CD4-positive, alpha-beta T cell (primary cell): ENCODE measurements around the gene SEMA4D. TPM values are rescaled to one million over a fixed set of nuclear protein-coding genes. Genes with fewer than 3 reads are reported as not detected.

Experiments used
- ATAC-seq: fragments of 200-7000 bp; cut with Tn5 transposase; one replicate; pipeline ENCODE4 v1.10.0; 2022; ENCODE audit warnings: mild to moderate bottlenecking; ENCODE audit not compliant: poor library complexity
- CTCF ChIA-PET: fragments of 350-600 bp; sonication (Branson Sonifier 250); formaldehyde crosslinking; loops from one replicate; lab custom pipeline; 2021; ENCODE audit warnings: antibody characterized with exemption, inconsistent platforms; lab: Charles Lee
- POLR2A ChIA-PET: fragments of 350-600 bp; sonication (Branson Sonifier 250); formaldehyde crosslinking; loops from one replicate; lab custom pipeline; 2021; ENCODE audit warnings: antibody characterized with exemption, inconsistent platforms; lab: Charles Lee
- DNase-seq, 14 experiments: peaks; one replicate each; pipeline ENCODE4 v3.0.0-alpha.2; 2013 to 2020; ENCODE audit warnings: mixed read lengths in 2 of 14
- H3K27ac ChIP-seq, 2 donors: one replicate each; pipeline versions ENCODE4 v1.5.1 to v1.7.0; 2013; ENCODE audit warnings: low read length in 2 of 2, low read depth in 1 of 2, mild to moderate bottlenecking in 1 of 2
- H3K27me3 ChIP-seq, 2 experiments: 1 replicate in 1 of 2; 2 replicates in 1 of 2; pipeline versions ENCODE4 v1.6.1 to v1.7.0; 2013; ENCODE audit warnings: low read length in 2 of 2, control low read depth in 1 of 2, mild to moderate bottlenecking in 1 of 2, moderate library complexity in 1 of 2; ENCODE audit not compliant: insufficient read depth in 2 of 2, control insufficient read depth in 1 of 2
- H3K36me3 ChIP-seq: one replicate; pipeline ENCODE4 v1.6.1; 2013; ENCODE audit warnings: low read length, control low read depth; ENCODE audit not compliant: insufficient read depth
- H3K4me1 ChIP-seq: one replicate; pipeline ENCODE4 v1.6.1; 2013; ENCODE audit warnings: low read length, control low read depth; ENCODE audit not compliant: insufficient read depth
- H3K4me3 ChIP-seq: one replicate; pipeline ENCODE4 v1.5.1; 2013; ENCODE audit warnings: mild to moderate bottlenecking, low read length, moderate library complexity
- H3K9me3 ChIP-seq, 2 experiments: 1 replicate in 1 of 2; 2 replicates in 1 of 2; pipeline versions ENCODE4 v1.6.1 to v1.7.0; 2013; ENCODE audit warnings: low read length in 2 of 2, mild to moderate bottlenecking in 2 of 2, control low read depth in 1 of 2, moderate library complexity in 1 of 2; ENCODE audit not compliant: control insufficient read depth in 1 of 2, insufficient read depth in 1 of 2
- H3K27ac Mint-ChIP-seq: one replicate; pipeline ENCODE4 v1.8.0; 2020; ENCODE audit warnings: mixed read lengths
- H3K27me3 Mint-ChIP-seq: one replicate; pipeline ENCODE4 v1.8.0; 2021; ENCODE audit warnings: mixed read lengths
- H3K36me3 Mint-ChIP-seq: one replicate; pipeline ENCODE4 v1.8.0; 2021; ENCODE audit warnings: low read depth, mixed read lengths
- H3K4me1 Mint-ChIP-seq: one replicate; pipeline ENCODE4 v1.8.0; 2021; ENCODE audit warnings: low read depth, mixed read lengths
- H3K4me3 Mint-ChIP-seq: one replicate; pipeline ENCODE4 v1.8.0; 2020; ENCODE audit warnings: mild to moderate bottlenecking, mixed read lengths
- H3K9me3 Mint-ChIP-seq: one replicate; pipeline ENCODE4 v1.8.0; 2020; ENCODE audit warnings: mixed read lengths
- intact Hi-C, 2 experiments: fragments of 100-400 bp; cut with DNase I in 1 of 2; cut with micrococcal nuclease in 1 of 2; formaldehyde crosslinking; loops; one replicate each; pipeline versions ENCODE4 v1.15.1 to v1.9.0; 2023 to 2025; cut with DNase I, micrococcal nuclease
- total RNA-seq, 174 experiments: library from RNA in 2 of 174; stranded (reverse) in 2 of 174; gene quantifications; one replicate each; pipeline ENCODE4 v1.2.3 and lab custom pipeline; 2021 to 2026
- TF ChIP-seq, protein P1 (sequence below): fragments of 200-600 bp; IDR thresholded peaks from one replicate; pipeline ENCODE4 v1.8.0; 2022; ENCODE audit warnings: antibody characterized with exemption, mild to moderate bottlenecking

Gene SEMA4D
- total RNA-seq, 2 experiments from 2014 or later = 399 to 430 TPM

DNA sequence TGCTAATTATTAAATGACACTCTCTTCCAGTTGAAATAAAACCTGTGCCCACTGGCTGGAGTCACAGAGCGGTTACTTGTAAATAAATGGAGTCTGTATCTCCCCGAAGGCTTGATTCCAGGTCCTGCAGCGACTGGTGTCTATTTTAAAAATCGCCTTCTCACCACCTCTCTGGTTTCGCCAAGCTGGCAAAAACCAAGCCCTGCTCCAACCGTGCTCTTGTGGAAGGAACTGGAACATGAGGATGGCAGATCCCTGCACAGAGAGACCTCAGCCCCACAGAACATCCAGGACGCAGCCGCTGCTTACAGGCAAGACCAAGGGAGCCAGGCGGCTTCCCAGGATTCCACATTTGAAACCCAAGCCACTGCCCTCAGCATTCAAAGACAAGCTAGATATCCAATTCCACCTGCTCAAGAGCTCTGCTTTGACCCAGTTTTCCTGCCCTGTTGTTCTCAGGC lies 15.0 kb downstream of the SEMA4D start:
- POLR2A ChIA-PET = interaction anchor here (0.9 to 4.1 kb wide), 7 partner anchors 18 to 87 kb away, joined by 3 to 44 read pairs (median 7); no protein-coding TSS in a partner anchor
- peaks cover 4% of the 10 kb centered on the region for H3K9me3 Mint-ChIP-seq
- H3K27me3 Mint-ChIP-seq = no peaks in the 10 kb centered on the region

DNA sequence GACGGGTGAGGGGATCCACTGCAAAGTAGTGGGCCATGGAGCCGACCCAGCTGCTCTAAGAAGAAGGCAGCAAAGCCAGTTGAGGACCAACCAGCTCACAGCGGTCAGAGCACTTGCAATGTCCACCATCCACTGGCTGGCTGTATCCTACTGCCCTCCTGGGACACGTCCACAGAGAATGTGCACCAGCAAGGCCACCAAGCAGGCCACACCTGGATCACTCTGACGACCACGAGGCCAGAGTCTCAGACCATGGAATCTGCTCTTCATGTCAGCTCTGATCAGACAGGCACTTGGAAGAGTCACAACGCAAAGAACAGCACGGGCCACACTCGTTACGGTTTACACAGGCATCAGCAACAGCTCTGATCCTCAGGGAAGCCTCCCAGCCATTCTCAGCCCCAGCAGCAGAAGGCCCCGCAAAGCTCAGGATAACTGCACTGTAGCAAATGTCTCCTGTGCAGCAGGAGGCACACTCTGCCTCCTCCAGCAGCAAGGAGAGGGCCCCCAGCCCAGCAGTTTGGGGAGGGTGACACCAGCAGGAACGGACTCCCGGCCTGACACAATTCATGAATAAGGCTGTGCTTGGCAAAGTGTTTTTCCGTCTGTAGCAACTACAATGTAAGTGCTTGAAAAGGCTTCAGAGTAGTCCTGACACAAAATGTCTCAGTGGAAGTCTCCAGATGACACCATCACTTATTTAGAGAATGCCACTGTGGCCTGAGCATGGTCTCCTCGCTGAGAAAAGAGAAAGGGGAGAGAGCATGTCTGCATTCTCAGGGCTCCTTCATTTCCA lies 15.7 kb downstream of the SEMA4D start:
- TF ChIP-seq, protein P1, sequence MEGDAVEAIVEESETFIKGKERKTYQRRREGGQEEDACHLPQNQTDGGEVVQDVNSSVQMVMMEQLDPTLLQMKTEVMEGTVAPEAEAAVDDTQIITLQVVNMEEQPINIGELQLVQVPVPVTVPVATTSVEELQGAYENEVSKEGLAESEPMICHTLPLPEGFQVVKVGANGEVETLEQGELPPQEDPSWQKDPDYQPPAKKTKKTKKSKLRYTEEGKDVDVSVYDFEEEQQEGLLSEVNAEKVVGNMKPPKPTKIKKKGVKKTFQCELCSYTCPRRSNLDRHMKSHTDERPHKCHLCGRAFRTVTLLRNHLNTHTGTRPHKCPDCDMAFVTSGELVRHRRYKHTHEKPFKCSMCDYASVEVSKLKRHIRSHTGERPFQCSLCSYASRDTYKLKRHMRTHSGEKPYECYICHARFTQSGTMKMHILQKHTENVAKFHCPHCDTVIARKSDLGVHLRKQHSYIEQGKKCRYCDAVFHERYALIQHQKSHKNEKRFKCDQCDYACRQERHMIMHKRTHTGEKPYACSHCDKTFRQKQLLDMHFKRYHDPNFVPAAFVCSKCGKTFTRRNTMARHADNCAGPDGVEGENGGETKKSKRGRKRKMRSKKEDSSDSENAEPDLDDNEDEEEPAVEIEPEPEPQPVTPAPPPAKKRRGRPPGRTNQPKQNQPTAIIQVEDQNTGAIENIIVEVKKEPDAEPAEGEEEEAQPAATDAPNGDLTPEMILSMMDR = no peak
- H3K36me3 Mint-ChIP-seq = peaks cover 75% of the 10 kb centered on the region
- POLR2A ChIA-PET = interaction anchor here (0.8 to 4.1 kb wide), 20 partner anchors 10 to 67 kb away, joined by 3 to 44 read pairs (median 6); no protein-coding TSS in a partner anchor
- Histone ChIP-seq H3K27ac (peak overlapping the region; percentile 51 to 67), H3K4me3 (peak overlapping the region; percentile 25), H3K9me3 (peaks cover 0 to 6% of the 10 kb centered on the region in 2 experiments), H3K36me3 (peaks cover 28% of the 10 kb centered on the region), H3K27me3 (no peaks in the 10 kb centered on the region), H3K4me1 (peaks cover 88% of the 10 kb centered on the region)
- peak overlapping the region; percentile 94 for H3K4me3 Mint-ChIP-seq
- DNase-seq (peak in 1 of 14 experiments; percentile 36), ATAC-seq (no peak)
- no peaks in the 10 kb centered on the region for H3K27me3 Mint-ChIP-seq
- H3K9me3 Mint-ChIP-seq = peaks cover 4% of the 10 kb centered on the region
- H3K27ac Mint-ChIP-seq = peak overlapping the region; percentile 88
- intact Hi-C loops = loop anchor here in 1 of 2 experiments (2.0 to 5.0 kb wide), 3 partner anchors 17 to 40 kb away; no protein-coding TSS in a partner anchor
- CTCF ChIA-PET = interaction anchor here (0.7 to 3.6 kb wide), 9 partner anchors 7 to 68 kb away, joined by 3 to 24 read pairs (median 3); no protein-coding TSS in a partner anchor
- H3K4me1 Mint-ChIP-seq = peaks cover 92% of the 10 kb centered on the region

More for the DNA sequence above, 15.0 kb downstream of the SEMA4D start:
- Histone ChIP-seq H3K9me3 (peaks cover 0 to 6% of the 10 kb centered on the region in 2 experiments), H3K27ac (peak overlapping the region; percentile 52 to 67), H3K4me1 (peaks cover 81% of the 10 kb centered on the region), H3K4me3 (no peak overlapping the region), H3K27me3 (no peaks in the 10 kb centered on the region), H3K36me3 (peaks cover 28% of the 10 kb centered on the region)
- CTCF ChIA-PET = interaction anchor here (1.5 to 3.6 kb wide), 3 partner anchors 26 to 65 kb away, joined by 3 to 24 read pairs (median 9); no protein-coding TSS in a partner anchor
- H3K4me3 Mint-ChIP-seq = peak overlapping the region; percentile 94
- H3K4me1 Mint-ChIP-seq = peaks cover 92% of the 10 kb centered on the region
- peaks cover 75% of the 10 kb centered on the region for H3K36me3 Mint-ChIP-seq
- TF ChIP-seq, protein P1 = no peak
- DNase-seq (peak in 1 of 14 experiments; percentile 15), ATAC-seq (no peak)
- intact Hi-C loops = loop anchor here in 1 of 2 experiments (2.0 to 5.0 kb wide), 3 partner anchors 18 to 41 kb away; no protein-coding TSS in a partner anchor
- peak overlapping the region; percentile 88 for H3K27ac Mint-ChIP-seq

DNA sequence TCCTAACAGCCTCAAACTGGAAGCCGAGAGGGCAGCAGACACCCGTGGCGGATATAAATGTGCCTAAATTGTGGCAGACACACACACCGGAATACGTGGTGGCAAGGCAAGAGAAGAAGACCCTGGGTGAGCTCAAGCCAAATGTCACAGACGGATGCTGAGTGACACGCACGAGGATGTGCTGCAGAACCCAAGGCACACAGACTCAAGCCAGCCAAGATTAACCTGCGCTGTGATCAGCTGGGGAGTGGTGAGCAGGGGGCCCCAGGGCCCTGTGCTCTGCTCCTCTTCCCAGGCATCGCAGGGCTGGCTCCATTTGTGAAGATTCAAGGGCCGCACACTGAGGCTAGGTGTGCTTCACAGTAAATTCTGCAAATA lies 16.4 kb downstream of the SEMA4D start:
- TF ChIP-seq, protein P1 = no peak
- Mint-ChIP-seq H3K27me3 (no peaks in the 10 kb centered on the region), H3K36me3 (peaks cover 79% of the 10 kb centered on the region), H3K9me3 (peaks cover 4% of the 10 kb centered on the region), H3K27ac (peak overlapping the region; percentile 88), H3K4me1 (peaks cover 92% of the 10 kb centered on the region), H3K4me3 (peak overlapping the region; percentile 94)
- Histone ChIP-seq H3K36me3 (peaks cover 30% of the 10 kb centered on the region), H3K9me3 (peaks cover 0 to 6% of the 10 kb centered on the region in 2 experiments), H3K4me1 (peaks cover 92% of the 10 kb centered on the region), H3K27me3 (no peaks in the 10 kb centered on the region), H3K27ac (peak overlapping the region; percentile 51 to 67), H3K4me3 (peak overlapping the region; percentile 25)
- ATAC-seq (peak; percentile 30), DNase-seq (peak in 12 of 14 experiments; percentile 32 to 78 (median 54))
- ChIA-PET POLR2A (interaction anchor here (0.7 to 4.1 kb wide), 20 partner anchors 8 to 67 kb away, joined by 3 to 44 read pairs (median 6); no protein-coding TSS in a partner anchor), CTCF (interaction anchor here (0.7 to 3.6 kb wide), 7 partner anchors 8 to 69 kb away, joined by 3 to 24 read pairs (median 3); no protein-coding TSS in a partner anchor)
- intact Hi-C loops = loop anchor here (2.0 to 5.0 kb wide), 3 partner anchors 15 to 41 kb away; no protein-coding TSS in a partner anchor
